Retinal pigment epithelial cell (primary cell): ENCODE results near the gene ARPC1A.
"Not testable (repeated sequence)": the region's sequence is repeated elsewhere in the genome, so short reads cannot be mapped to it uniquely, and the experiment has no call there.

Experiments used
- DNase-seq: peaks from one replicate; pipeline ENCODE4 v3.0.0-alpha.2; 2010; ENCODE audit warnings: low read depth
- H3K4me3 ChIP-seq: 2 replicates; pipeline ENCODE4 v1.5.1; 2011; ENCODE audit warnings: mild to moderate bottlenecking, low read length, control low read depth, moderate library complexity
- TF ChIP-seq, protein P1 (sequence below): conservative IDR thresholded peaks from 2 replicates; pipeline ENCODE4 v1.5.1; 2011; ENCODE audit warnings: low read depth, low read length, control low read depth, inconsistent platforms

The ARPC1A gene

DNA sequence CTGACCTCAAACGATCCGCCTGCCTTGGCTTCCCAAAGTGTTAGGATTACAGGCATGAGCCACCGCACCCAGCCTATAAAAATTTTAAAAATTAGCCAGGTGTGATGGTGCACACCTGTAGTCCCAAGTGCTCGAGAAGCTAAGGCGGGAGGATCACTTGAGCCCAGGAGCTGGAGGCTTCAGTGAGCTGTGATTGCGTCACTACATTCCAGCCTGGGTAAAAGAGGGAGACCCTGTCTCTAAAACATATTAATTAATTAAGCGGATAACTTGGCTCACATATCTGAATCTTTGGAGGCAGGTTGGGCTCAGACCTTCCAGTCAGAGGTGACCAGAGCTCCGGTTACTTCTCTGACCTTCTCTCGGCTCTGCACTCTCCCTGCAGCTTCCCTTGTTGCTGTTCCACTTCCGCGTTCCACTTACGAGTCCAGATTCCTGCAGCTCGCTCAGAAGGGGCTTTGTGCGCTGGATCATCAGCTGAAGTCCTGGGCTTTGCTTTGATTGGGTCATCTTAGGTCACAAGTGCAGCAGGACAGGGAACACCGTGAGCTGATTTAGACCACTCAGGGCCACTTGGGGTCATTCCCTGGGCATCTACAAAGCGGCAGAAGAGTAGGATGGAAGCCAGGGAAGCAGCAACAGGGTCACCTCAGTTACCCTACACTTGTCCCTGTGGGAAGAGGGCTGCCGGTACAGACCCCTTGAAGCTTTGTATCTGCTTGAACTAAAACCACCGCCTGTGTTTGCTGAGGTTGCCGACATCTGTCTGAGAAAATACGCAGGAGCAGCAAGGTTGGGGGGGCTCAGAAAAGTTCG lies 46.8 kb downstream of the ARPC1A start:
- TF ChIP-seq, protein P1, sequence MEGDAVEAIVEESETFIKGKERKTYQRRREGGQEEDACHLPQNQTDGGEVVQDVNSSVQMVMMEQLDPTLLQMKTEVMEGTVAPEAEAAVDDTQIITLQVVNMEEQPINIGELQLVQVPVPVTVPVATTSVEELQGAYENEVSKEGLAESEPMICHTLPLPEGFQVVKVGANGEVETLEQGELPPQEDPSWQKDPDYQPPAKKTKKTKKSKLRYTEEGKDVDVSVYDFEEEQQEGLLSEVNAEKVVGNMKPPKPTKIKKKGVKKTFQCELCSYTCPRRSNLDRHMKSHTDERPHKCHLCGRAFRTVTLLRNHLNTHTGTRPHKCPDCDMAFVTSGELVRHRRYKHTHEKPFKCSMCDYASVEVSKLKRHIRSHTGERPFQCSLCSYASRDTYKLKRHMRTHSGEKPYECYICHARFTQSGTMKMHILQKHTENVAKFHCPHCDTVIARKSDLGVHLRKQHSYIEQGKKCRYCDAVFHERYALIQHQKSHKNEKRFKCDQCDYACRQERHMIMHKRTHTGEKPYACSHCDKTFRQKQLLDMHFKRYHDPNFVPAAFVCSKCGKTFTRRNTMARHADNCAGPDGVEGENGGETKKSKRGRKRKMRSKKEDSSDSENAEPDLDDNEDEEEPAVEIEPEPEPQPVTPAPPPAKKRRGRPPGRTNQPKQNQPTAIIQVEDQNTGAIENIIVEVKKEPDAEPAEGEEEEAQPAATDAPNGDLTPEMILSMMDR: no peak
- H3K4me3 ChIP-seq: peak overlapping the region; percentile 32
- DNase-seq: peak; percentile 76

DNA sequence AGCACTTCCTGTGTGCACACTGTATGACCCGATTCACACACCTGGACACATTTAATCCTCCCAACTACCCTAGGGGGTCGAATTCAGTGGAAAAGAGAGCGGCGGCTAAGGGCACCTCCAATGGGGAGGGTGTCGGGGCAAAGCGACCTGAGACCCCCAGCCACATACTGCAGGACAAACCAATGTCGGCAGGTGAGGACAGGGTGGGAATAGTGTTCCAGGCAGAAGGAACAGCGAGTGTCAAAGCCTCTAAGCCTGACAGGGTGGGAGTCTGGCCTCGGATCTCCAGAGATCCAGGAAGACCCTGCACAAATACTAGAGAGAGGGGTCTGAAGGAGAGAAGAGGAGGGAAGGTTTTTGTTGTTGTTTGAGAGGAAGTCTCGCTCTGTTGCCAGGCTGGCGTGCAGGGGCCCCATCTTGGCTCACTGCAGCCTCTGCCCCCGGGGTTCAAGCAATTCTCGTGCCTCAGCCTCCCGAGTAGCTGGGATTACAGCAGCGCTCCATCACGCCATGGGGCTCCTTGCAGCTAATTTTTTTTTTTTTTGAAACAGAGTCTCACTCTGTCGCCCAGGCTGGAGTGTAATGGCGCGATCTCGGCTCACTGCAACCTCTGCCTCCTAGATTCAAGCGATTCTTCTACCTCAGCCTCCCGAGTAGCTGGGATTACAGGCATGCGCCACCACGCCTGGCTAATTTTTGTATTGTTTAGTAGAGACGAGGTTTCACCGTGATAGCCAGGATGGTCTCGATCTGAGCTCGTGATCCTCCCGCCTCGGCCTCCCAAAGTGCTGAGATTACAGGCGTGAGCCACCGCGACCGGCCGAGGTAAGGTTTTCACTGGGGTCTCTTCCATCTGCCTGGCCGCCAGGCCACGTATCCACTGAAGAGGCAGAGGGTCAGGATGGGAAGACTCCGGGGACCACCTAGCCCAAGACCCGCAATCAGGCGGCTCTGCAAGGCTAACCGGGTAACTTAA lies 47.7 kb downstream of the ARPC1A start:
- DNase-seq: no peak
- H3K4me3 ChIP-seq: peak overlapping the region; percentile 62
- TF ChIP-seq, protein P1: no peak

- TF ChIP-seq, protein P1: no peak
- peak within 1 kb of the TSS; percentile 62 for H3K4me3 ChIP-seq
- DNase-seq: no peak
Observed at GRCh38 chr7:99374111-99375064, 48.7 kb downstream of the ARPC1A start, which contains the start of gene ARPC1B. Gene ARPC1B, plus strand, starts transcription at chr7:99374730. Its CDS starts 10,985 bp downstream, at chr7:99385715.

DNA sequence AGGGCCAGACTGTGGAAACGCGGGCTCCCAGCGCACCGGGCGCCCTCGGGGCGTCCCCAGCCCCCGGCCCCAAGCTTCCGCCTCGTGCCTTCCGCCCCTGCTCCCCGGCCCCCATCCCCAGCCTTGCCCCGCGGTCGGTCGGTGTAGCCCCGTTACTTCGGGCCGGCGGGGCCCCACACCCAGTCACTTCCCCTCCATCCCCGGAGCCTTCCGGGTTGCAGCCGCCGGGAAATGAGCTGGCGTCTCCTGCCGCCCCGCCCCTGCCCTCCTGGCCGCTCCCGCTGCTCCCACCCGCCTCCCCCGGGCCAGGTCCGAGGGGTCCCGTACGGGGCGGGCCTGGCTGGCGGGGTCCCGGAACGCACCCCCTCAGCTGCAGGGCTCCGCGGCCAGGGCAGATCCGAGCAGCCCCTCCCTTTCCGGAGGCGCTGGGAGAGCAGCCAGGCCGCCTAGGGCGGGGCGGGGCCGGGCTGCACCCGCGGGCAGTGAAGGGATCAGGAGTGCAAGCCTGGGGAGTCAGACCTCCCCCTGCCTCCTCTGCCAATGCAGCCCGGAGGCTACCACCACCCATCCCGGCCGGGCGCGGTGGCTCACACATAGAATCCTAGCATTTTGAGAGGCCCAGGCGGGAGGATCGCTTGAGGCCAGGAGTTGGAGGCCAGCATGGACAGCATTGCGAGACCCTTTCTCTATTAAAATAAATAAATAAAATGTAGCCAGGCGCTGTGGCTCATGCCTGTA lies 49.5 kb downstream of the ARPC1A start:
- H3K4me3 ChIP-seq: peak overlapping the region; percentile 62
- peak; percentile 39 for DNase-seq
- TF ChIP-seq, protein P1: no peak

- TF ChIP-seq, protein P1: no peak
- no peak overlapping the region for H3K4me3 ChIP-seq
- peak; percentile 49 for DNase-seq
Observed at GRCh38 chr7:99379043-99379577, 53.4 kb downstream of the ARPC1A start.

DNA sequence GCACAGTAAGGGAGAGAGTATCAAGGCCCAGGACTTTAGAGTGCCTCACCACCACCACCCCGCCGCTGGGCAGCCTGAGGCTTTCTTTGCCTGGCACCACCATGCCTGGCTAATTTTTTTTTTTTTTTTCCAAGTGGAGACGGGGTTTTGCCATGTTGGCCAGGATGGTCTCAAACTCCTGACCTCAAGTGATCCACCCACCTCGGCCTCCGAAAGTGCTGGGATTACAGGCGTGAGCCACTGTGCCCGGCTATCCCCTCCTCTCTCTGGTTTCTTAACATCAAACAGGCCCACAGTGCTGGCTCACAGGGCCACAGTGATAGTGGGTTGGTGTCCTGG lies 54.0 kb downstream of the ARPC1A start:
- not testable (repeated sequence) for DNase-seq, H3K4me3 ChIP-seq
